Mesothelial cell of epicardium (in vitro differentiated cells): Measurements from ENCODE around the gene SNRNP48. TPM values are rescaled to one million over a fixed set of nuclear protein-coding genes. Genes with fewer than 3 reads are reported as not detected.

Experiments
- DNase-seq, 2 experiments: peaks; one replicate each; pipeline ENCODE4 v3.0.0; 2021; ENCODE audit warnings: low spot score in 2 of 2; ENCODE audit not compliant: unreplicated experiment in 2 of 2
- H3K27ac Mint-ChIP-seq: 2 replicates; pipeline ENCODE4 v1.8.0; 2021; ENCODE audit warnings: mixed read lengths
- H3K27me3 Mint-ChIP-seq: 2 replicates; pipeline ENCODE4 v1.8.0; 2021; ENCODE audit warnings: low read depth, mixed read lengths
- H3K36me3 Mint-ChIP-seq: 2 replicates; pipeline ENCODE4 v1.8.0; 2021; ENCODE audit warnings: mixed read lengths
- H3K4me1 Mint-ChIP-seq: 2 replicates; pipeline ENCODE4 v1.8.0; 2021; ENCODE audit warnings: mixed read lengths
- H3K4me3 Mint-ChIP-seq: 2 replicates; pipeline ENCODE4 v1.8.0; 2021; ENCODE audit warnings: mild to moderate bottlenecking, moderate library complexity, mixed read lengths
- H3K9me3 Mint-ChIP-seq: 2 replicates; pipeline ENCODE4 v1.8.0; 2021; ENCODE audit warnings: mixed read lengths
- total RNA-seq: library from RNA; stranded (reverse); gene quantifications from 3 replicates; pipeline ENCODE4 v1.2.1, GENCODE V29; 2021
- TF ChIP-seq, protein P1 (sequence below): fragments of 200-600 bp; sonication (generic); IDR thresholded peaks from one replicate; pipeline ENCODE4 v1.5.0; 2021; ENCODE audit warnings: antibody characterized with exemption; ENCODE audit not compliant: unreplicated experiment

Gene SNRNP48
- total RNA-seq, 1 donor from 2014 or later: 14.2 TPM

GRCh38 chr6:7644417-7644816 is 54.4 kb downstream of the SNRNP48 start:
- TF ChIP-seq, protein P1, sequence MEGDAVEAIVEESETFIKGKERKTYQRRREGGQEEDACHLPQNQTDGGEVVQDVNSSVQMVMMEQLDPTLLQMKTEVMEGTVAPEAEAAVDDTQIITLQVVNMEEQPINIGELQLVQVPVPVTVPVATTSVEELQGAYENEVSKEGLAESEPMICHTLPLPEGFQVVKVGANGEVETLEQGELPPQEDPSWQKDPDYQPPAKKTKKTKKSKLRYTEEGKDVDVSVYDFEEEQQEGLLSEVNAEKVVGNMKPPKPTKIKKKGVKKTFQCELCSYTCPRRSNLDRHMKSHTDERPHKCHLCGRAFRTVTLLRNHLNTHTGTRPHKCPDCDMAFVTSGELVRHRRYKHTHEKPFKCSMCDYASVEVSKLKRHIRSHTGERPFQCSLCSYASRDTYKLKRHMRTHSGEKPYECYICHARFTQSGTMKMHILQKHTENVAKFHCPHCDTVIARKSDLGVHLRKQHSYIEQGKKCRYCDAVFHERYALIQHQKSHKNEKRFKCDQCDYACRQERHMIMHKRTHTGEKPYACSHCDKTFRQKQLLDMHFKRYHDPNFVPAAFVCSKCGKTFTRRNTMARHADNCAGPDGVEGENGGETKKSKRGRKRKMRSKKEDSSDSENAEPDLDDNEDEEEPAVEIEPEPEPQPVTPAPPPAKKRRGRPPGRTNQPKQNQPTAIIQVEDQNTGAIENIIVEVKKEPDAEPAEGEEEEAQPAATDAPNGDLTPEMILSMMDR: no peak
- Mint-ChIP-seq H3K4me1 (no peaks in the 10 kb centered on the region), H3K27me3 (peaks cover 8% of the 10 kb centered on the region), H3K27ac (no peak overlapping the region), H3K4me3 (no peak overlapping the region), H3K9me3 (no peaks in the 10 kb centered on the region), H3K36me3 (no peaks in the 10 kb centered on the region)
- no peak for DNase-seq

GRCh38 chr6:7646394-7646793 is 56.4 kb downstream of the SNRNP48 start:
- no peaks in the 10 kb centered on the region for H3K4me1 Mint-ChIP-seq
- H3K36me3 Mint-ChIP-seq: no peaks in the 10 kb centered on the region
- no peak overlapping the region for H3K4me3 Mint-ChIP-seq
- no peak for DNase-seq
- H3K9me3 Mint-ChIP-seq: no peaks in the 10 kb centered on the region
- TF ChIP-seq, protein P1: no peak
- H3K27ac Mint-ChIP-seq: no peak overlapping the region
- H3K27me3 Mint-ChIP-seq: peaks cover 17% of the 10 kb centered on the region

DNA sequence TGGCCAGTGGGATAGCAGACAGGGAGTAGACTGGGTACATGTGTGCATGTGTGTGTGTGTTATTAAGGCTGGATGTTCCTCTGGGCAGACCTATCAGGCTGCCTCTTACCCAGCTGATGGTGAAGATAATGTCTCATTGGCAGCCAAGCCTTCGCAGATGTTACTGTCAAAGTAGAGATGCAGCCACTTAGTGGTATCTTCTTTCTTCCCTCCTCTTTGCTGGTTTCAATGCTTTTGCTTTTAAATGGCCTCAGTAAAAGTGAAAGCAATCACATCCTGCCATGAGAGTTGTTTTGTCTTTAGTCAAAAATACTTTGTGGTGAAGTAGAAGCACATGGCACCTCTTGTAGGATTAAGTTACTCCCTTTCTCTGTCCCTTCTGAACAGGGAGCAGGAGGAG is 57.5 kb downstream of the SNRNP48 start:
- peaks cover 17% of the 10 kb centered on the region for H3K27me3 Mint-ChIP-seq
- no peak overlapping the region for H3K27ac Mint-ChIP-seq
- H3K4me3 Mint-ChIP-seq: no peak overlapping the region
- TF ChIP-seq, protein P1: no peak
- H3K9me3 Mint-ChIP-seq: no peaks in the 10 kb centered on the region
- no peaks in the 10 kb centered on the region for H3K4me1 Mint-ChIP-seq
- no peaks in the 10 kb centered on the region for H3K36me3 Mint-ChIP-seq
- no peak for DNase-seq

DNA sequence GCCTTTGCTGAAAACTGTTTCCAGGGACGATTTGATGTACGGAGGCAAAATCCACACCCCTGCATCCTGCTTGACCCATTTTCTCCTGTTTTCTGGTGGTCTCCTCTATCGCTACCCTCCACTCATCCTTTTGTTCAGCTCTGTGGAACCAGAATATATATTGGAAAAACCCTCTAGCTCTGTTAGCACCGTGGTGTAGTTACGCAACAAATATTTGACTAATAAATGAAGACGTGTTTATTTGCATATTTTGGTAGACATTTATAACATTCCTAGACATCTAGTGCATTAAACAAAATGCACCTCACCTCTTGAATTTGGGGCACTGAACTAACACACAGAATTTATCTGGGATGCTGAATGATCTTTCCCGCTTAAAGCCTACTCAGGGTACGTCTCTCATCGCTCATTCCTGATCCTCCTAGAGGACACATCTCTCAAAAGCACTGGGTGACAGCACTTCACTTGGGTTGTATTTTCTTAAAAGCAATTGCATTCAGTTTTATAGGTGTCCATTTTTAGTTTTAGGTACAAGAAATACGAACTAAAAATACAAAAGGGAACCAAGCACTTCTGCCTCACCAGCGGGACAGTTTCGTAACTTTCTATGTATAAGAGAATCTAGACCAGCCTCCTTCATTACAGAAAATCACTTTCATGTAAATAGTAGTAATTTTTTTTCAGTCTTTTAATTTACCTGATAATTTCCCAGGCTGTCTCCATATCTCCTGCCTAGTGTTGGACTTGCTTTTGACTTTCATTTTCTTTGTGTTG is 59.2 kb downstream of the SNRNP48 start:
- H3K27me3 Mint-ChIP-seq: peaks cover 17% of the 10 kb centered on the region
- H3K4me3 Mint-ChIP-seq: no peak overlapping the region
- H3K4me1 Mint-ChIP-seq: no peaks in the 10 kb centered on the region
- no peak for DNase-seq
- H3K9me3 Mint-ChIP-seq: no peaks in the 10 kb centered on the region
- H3K36me3 Mint-ChIP-seq: no peaks in the 10 kb centered on the region
- TF ChIP-seq, protein P1: no peak
- H3K27ac Mint-ChIP-seq: no peak overlapping the region

DNA sequence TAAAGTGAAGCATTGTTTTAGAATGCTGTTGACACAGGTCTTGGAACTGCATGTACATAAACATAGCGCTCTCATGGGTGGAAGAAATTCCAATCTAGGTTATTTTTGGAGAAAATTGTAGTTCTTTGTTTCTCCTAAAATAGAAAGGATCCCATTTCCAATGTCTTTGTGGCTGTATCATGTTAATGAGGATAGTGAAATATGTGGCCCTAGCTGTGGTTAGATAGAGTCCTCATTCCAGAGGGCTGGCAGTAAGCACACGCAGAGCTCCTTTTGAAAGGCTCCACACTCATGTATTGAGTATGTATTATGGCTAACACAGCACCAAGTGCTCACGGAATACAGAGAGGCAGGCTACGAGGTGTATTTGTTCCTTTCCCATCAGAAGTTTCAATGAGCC is 60.9 kb downstream of the SNRNP48 start:
- Mint-ChIP-seq H3K4me3 (no peak overlapping the region), H3K36me3 (no peaks in the 10 kb centered on the region), H3K27ac (no peak overlapping the region), H3K4me1 (no peaks in the 10 kb centered on the region), H3K27me3 (peaks cover 17% of the 10 kb centered on the region), H3K9me3 (no peaks in the 10 kb centered on the region)
- TF ChIP-seq, protein P1: no peak
- DNase-seq: no peak

DNA sequence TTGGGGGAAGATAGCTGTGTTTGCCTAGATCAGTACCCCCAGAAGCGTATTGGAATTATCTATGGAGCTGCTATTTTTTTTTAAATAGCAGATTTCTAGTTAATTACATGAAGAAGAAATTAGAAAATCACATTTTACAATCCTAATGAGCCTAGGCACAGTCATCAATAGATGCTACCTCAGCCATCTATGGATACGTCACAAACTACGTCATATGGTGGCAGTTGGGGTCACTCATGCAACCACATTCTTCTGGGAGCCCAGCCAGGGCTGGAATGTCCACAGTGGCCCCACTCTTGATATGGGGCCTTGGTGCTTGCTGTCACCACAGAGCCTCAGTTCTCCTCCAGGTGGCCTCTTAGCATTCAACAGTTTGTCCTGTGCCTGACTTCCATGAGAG is 63.0 kb downstream of the SNRNP48 start:
- TF ChIP-seq, protein P1: no peak
- H3K36me3 Mint-ChIP-seq: no peaks in the 10 kb centered on the region
- DNase-seq: no peak
- no peak overlapping the region for H3K4me3 Mint-ChIP-seq
- peaks cover 14% of the 10 kb centered on the region for H3K27me3 Mint-ChIP-seq
- H3K9me3 Mint-ChIP-seq: no peaks in the 10 kb centered on the region
- H3K27ac Mint-ChIP-seq: no peak overlapping the region
- no peaks in the 10 kb centered on the region for H3K4me1 Mint-ChIP-seq
